LoVo (cell line): ENCODE data around the gene SLC25A29.
"Not testable (repeated sequence)": the region's sequence is repeated elsewhere in the genome, so short reads cannot be mapped to it uniquely, and the experiment has no call there.

Source experiments
- DNase-seq: peaks from one replicate; pipeline ENCODE4 v3.0.0-alpha.2; 2016; ENCODE audit warnings: low spot score

The SLC25A29 gene

DNA sequence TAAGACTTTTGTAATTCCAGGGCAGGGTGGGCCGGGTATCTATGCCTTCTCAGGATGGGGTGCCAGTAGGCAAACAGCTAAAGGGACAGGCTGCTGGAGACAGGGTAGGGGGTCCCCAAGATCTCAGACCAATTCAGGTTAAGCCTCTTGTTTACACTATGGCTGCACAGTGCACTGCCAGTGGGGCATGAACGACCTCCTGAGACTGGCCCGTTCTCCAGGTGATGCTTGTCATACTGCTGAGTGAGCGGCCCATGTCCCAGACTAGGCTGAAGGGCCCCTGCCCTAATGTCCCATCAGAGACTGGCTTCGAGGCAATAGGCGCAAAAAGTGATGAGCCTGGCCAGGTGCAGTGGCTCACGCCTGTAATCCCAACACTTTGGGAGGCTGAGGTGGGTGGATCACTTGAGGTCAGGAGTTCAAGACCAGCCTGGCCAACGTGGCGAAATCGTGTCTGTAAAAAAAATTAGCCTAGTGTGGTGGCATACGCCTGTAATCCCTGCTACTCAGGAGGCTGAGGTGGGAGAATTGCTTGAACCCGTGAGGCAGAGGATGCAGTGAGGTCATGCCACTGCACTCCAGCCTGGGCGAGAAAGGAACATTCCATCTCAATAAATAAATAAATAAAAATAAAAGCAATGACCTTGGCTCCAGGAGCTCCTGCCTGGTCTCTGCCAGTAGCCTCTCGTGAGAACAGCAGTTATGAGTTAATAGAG is 12.6 kb downstream of the SLC25A29 start:
- no peak for DNase-seq

DNA sequence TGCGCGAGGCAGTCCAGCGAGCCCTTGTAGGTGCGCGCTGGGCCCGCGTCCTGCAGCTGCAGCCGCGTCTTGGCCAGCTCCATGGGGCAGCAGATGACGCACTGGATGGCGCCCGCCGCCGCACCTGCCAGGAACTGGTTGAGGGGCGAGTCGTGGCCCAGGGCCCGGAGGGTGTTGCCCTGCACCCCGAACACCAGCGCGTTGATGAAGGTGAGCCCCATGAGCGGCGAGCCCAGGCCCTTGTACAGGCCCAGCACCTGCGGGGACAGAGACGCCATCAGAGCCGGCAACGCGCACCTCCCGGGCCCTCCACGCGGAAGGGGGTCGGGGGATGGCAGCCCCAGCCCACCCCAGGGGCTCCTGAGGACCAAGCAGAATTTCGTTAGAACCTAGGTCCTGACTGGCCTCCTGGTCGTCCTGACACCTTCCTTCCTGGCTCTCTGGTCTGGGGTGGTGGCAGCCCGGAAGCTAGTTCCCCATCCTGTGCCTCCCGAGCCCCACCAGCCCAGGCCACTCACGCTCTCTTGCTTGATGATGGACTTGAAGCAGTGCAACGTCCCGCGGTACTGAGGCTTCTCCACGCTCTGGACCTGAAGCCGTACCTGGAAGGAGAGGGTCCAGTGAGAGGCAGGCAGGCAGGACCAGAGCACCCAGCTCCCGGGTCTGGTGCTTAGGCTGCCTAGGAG is 13.3 kb downstream of the SLC25A29 start:
- DNase-seq: no peak

DNA sequence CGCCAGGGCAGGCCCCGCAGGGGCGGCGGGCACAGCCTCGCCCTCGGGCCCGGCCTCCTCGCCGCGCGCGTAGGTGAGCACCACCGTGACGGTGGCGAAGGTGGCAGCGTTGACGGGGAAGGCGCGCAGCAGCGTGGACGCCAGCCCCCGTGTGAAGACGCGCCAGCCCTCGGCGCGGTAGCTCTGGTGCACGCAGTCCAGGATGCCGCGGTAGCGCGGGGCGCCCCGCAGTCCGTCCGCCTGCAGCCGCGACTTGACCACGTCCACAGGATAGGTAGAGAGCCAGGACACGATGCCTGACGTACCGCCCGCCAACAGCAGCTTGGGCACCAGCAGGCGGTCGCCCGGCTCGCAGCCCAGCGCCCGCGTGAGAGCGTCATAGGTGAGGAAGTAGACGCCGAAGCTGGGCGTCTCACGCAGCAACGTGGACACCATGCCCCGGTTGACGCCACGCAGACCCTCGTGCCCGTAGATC is 13.9 kb downstream of the SLC25A29 start:
- DNase-seq: no peak

DNA sequence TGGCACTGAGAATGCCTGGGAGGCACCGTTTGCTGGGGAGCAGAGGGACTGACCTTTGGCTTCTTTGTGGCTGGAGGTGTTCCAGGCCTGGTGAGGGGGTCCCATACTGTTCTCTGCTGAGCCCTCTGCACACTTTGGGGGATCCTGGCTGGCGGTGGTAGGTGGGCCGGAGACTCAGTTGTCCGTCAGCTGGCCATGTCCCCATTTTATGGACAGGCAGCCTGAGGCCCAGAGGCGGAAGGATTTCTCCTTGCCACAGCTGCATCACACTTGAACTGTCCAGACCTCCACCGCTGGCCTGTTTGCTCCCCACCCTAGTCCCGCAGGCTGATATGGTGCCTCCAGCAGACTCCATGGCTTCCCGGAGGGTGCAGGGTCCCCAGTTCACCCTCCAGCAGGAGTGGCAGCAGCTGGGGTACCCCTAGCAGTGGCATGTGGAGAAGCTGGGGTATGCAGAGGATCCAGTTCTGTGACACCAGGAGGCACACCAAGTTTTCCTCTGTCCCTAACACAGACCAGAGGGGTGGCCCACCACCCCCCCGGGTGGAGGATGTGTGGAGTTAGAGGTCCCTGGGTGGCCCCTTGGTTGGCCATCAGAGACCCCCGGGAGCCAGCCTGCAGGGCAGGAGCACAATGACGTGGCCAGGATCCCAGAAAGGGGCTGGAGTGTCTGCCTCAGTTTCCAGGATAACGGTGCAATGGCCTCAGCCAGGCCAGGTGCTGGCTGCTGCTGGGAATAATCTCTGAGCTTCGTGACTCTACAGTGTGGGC is 14.8 kb downstream of the SLC25A29 start:
- DNase-seq: no peak

DNA sequence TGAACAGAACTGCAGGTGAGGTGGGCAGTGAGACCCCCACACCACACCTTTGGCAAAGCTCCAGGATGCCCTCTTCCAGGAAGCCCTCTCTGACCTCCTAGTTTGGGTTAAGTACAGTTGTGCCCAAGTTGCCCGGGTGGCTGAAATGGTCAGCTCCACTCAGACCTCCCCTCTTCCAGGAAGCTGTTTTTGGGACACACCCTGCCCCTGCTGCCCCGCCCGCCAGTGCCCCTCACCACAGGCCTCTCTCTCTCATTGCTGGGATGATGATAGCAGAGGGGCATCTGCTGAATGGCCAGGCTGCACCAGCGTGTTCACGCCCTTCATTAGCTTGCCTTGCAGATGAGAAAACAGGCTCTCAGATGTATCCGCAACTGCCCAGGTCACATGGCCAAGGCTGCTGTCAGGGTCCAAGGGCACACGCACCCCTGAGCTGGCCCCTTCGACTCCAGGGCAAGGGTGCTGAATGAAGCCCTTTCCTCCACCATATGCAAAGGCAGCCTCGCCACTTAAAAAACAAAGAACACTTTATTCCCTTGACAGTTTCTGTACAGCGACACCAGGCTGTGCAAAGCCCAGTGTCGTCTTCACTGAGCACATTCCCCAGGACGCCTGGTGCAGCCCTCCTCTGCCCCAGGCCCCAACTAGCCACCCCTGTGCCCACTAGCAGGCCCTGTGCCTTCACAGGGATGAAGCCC is 15.5 kb downstream of the SLC25A29 start:
- DNase-seq: no peak

DNA sequence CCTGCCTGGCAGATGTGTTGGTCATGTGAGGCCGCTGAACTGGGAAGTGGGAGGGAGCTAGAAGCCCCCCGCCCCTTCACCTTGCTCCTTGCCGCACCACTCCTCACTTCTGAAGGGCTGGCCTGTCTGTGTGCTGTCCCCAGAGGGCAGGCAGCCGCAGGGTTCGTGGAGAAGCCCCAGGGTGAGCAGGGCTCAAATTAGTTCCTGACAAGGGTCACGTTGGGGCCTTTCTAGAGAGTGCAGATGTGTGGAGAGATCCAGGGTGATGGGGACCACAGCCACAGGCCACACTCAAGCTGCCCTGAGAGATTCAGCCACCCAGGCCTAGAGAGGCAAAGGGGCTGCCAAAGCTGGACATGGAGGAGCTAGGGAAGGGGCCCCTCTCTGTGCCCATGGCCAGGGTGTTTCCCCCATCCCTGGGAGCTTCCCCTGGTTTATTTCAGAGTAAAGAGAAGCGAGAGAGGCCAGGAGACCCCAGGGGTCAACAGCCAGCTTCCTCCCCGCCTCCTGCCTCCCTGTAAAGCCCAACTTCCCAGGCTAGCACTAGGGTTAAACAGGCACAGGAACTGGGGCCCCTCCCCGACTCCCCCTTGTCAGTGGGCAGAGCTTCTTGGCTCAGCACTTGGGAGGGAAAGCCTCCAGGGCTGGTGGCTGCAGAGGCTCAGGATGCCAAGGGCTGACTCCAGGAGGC is 16.2 kb downstream of the SLC25A29 start:
- DNase-seq: no peak

DNA sequence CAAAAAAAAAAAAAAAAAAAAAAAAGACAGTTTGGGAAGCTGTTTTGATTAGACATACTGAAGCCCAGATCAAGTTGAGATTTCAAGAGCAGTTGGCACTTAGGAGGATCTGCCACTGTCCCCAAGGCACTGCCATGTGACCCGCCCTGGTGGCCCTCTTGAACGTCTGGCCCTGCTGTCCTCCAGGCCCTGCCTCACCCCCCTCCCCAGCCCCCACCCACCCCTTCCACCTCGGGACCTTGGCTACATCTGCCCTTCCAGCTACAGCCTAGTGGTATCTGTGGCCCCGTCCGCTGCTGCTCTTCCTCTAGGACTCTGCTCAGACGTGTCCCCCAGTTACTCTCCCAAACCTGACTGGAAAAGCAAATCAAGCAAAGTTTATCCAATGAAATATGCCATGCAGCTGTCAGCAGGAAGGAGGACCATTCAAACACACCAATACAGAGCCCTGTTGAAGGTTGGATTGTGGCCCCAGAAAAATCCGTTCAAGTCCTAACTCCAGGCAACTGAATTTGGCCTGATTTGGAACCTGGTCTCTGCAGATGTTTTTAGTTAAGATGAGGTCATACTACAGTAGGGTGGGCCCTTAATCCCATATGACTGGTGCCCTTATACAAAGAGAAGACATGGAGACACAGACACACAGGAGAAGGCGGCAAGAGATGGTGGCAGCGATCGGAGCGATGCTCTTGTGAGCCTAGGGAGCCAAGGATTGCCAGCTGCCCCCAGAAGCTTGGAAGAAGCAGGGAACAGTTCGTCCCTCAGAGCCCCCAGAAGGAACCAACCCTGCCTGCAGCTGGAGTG is 17.7 kb downstream of the SLC25A29 start:
- DNase-seq: no peak

DNA sequence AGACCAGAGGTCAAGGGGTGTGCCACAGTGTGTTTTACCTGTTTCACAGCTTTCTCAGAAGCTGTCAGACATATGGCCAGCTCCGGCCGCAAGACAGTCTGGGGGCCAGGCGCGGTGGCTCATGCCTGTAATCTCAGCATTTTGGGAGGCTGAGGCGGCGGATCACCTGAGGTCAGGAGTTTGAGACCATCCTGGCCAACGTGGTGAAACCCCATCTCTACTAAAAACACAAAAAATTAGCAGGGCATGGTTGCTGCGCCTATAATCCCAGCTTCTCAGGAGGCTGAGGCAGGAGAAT is 18.3 kb downstream of the SLC25A29 start:
- not testable (repeated sequence) for DNase-seq

DNA sequence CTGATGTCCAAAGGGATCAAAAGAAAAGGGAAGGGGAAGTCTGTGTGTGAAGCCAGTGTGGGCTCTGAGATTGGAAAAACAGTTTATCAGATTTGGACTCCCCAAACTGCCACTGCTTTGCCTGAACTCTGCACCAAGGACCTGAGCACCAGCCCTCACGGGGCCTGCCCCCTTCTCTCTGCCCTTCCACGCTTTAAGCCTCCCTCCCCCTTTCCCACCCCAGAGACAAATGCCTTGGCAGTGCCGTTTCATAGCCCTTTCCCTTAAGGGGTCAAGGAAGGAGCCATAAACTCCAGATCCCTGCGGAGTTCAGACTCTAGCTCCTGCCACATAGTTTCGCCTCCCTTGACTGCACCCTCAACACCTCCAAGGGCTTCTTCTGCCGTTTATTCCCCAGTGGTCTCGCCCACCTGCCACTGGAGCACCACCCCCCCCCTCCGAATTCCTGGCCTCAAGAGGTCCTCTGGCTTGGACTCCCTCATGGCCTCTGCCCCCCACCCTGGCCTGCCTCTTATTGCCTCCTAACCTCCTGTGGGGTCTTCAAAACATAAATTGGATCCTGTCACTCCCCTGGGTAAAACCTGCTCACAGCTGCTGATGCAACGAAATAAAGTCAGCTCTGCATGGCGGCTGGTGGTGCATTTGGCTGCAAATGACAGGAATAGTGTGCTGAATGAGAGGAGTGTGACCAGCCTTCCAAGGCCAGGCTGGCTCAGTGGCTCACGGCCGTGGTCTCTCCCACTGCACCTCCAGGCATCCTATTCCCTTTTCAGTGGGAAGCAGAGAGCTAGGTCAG is 18.8 kb downstream of the SLC25A29 start:
- DNase-seq: no peak

DNA sequence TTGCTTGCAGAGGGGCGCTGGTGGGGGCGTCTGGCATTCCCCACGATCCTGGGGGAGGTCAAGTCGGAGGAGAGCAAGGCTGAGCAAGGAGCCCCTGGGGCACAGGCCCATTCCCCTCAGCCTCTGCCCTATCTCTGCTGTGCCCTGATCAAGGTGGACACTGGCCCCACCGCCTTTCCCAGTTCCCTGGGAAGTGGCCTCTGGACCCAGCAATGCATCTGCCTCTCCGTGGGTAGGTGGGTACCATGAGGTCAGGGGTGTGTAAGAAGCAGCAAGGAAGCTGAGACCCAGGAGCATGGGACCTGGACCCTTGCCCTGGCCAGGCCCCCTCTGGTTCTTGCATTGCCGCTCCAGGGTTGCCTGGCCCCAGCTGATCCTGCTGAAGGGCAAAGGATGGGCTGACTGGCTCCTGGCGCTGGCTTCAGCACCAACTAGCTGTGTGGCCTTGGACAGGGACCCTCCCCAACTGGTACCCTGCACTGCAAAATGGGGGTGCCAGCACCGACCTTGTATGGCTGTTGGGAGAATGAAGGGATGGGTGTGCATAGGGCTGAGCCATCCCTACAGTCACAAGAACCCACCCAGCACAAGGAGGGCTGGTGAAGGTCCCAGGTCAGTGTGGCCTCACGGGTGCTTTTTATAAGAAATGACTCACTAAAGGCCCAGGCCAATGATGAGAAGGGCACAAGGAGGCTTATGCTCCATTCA is 19.6 kb downstream of the SLC25A29 start:
- no peak for DNase-seq

DNA sequence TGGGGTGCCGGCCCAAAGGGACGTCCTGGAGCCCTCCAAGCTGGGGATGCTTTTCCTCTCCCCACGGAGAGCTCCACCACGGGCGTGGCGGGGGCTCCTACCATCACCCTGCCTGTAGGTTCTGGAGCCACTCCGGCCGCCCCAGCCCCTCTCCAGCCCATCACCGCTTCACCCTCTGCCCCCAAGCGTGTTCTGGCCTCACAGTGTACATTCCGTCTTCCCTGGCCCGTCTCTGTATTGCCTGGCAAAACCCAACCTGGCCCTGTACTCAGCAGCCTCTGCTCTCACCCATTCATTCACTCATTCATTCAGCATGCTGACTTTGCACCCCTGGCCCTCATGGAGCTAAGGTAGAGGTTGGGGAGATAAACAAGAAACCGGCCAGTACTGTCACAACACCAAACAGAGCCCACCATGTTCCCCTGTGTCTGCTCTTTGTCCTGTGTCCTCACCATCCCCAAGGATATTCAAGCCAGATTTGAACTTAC is 20.3 kb downstream of the SLC25A29 start:
- DNase-seq: no peak

DNA sequence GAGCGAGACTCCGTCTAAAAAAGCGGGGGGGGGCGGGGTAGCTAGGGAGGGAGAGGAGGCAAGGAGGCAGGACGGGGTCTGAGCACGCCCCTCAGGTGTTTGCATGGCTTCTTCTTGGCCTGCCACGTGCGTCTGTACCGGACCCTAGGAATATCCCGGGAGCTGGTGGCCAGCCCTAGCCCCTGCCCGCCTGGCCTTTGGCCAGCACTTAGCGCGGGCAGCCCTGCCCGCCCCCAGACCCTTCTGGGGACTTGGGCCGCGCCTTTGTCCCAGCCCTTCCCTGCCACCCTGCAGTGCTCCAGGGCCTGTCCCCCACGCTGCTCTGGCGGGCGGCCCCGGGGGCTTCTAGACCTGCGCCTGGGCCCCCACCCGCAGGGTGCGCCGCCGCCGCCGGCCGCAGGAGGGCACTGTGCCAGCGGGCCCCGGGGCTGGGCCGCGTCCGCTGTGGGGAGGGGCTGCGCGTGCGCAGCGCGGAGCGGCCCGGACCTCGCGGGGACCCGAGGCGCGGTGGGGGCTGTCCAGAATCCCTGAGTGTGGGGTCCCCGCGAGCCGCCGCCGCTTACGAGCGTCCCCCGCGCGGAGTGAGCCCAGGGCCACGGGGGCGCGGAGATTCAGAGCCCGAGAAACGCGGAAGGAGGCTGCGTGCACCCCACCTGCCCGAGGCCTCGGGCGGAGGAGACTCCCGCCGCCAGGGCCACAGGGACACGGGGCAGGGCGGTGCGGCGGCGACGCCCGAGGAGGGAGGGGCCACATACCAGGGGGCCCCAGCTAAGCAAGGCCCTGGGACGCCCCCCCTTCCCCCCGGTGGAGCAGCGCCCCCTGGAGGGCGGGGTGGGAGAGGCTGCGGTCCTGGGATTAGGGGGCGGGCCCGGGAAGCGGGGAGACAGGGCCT is 21.0 kb downstream of the SLC25A29 start:
- DNase-seq: peak; percentile 72

DNA sequence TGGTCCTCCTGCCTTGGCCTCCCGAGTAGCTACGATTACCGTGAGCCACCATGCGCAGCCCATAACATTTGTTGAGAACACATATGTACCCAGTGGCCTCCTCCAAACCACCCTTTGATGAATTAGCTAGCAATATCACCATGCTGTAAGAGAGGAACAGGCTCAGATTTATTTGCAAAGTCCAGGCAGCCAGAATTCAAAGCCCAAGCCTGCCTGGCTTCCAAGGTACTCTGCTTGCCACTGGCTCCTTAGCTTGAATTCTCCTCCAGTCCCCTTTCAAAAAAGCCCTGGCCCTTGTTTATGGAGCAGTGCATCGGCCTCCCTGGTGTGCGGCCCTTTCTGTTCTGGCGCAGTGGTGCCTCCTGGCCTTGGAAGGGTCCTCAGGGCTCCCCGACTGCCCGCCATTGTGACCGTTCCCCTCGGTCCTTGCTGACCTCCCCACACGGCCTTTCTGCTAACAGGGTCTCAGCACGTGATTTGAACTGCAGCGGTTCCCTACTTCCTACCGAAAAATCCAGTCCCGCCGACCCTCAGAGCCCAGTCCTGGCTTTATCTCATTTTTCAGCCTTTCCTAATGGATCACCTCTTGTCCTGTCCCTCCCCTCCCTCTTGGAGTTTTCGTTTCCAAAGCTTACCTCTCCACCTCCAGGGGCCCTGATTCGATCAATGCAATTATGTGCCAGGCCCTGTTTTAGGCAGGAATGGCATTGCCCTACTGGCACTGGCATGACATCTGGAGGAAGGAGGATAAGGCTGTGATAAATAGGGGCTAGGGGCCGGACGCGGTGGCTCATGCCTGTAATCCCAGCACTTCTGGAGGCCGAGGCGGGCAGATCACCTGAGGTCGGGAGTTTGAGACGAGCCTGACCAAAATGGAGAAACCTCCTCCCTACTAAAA is 22.0 kb downstream of the SLC25A29 start:
- no peak for DNase-seq

DNA sequence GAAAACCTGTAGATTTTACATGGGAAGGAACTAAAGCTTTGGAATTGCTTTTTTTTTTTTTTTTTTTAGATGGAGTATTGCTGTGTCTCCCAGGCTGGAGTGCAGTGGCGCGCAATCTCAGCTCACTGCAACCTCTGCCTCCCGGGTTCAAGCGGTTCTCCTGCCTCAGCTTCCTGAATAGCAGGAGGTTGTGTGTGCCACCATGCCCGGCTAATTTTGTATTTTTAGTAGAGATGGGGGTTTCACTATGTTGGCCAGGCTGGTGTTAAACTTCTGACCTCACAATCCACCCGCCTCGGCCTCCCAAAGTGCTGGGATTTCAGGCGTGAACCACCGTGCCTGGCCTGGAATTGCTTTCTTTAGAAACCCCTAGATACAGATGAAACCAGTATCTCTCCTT is 22.8 kb downstream of the SLC25A29 start:
- DNase-seq: not testable (repeated sequence)

DNA sequence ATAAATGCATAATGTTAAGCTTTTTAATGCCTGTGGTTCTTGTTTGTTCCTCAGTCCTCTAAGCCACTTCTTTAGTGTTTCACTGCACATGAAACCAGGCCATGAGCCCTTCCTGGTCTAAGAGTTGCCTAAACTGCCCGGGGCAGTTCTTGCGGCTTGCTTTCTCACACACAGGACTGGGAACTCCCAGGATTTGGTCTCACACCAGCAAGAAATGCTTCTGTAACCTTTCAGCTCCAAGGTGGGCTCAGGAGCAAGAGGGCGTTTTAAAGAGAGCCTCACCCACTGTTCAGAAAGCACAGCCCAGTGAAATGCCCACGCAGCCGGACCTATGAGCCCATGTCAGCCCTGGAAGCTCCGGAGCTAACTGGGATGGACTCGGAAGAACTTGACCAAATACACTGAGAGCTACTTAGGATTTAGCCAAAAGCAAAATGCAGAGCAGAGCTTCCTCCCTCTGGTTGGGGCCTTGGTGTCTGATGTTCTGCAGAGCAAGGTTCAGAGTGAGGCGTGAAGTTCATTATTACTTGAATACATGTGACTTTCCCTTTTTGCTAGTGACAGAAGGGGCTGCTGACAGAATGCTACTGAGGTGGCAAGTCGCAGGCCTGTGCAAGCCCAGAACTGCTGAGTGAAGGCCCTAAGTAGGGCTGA is 23.4 kb downstream of the SLC25A29 start:
- DNase-seq: no peak

DNA sequence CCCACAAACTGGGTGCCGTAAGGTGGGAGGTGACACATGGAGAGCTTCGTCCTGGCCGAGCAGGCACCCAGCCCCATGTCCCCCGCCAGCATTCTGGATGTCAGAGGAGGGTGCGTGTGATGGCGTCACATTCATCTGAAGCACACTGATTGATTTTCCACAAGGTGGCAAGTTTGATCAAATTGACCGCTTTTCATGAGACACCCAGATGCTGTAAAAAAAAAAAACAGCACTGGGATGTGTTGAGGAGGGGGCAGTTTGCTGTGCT is 24.2 kb downstream of the SLC25A29 start:
- DNase-seq: no peak
